Activated naive CD8-positive, alpha-beta T cell treated with anti-CD3 and anti-CD28 coated beads for 36 hours (primary cell): Measurements from ENCODE around the gene SLFN5. TPM values are rescaled to one million over a fixed set of nuclear protein-coding genes. Genes with fewer than 3 reads are reported as not detected.
"Not testable (repeated sequence)": the region's sequence is repeated elsewhere in the genome, so short reads cannot be mapped to it uniquely, and the experiment has no call there.

Experiments used
- DNase-seq: peaks from one replicate; pipeline ENCODE4 v3.0.0; 2021
- H3K27ac Mint-ChIP-seq: one replicate; pipeline ENCODE4 v1.8.0; 2022; ENCODE audit warnings: mild to moderate bottlenecking, moderate library complexity, mixed read lengths
- H3K27me3 Mint-ChIP-seq: one replicate; pipeline ENCODE4 v1.8.0; 2022; ENCODE audit warnings: mild to moderate bottlenecking, mixed read lengths
- H3K36me3 Mint-ChIP-seq: one replicate; pipeline ENCODE4 v1.8.0; 2021; ENCODE audit warnings: mild to moderate bottlenecking, mixed read lengths
- H3K4me1 Mint-ChIP-seq: one replicate; pipeline ENCODE4 v1.8.0; 2021; ENCODE audit warnings: mixed read lengths
- H3K4me3 Mint-ChIP-seq: one replicate; pipeline ENCODE4 v1.8.0; 2022; ENCODE audit warnings: mild to moderate bottlenecking, moderate library complexity, mixed read lengths
- H3K9me3 Mint-ChIP-seq: one replicate; pipeline ENCODE4 v1.8.0; 2022; ENCODE audit warnings: mixed read lengths
- total RNA-seq, 2 experiments: library from RNA; stranded (reverse); gene quantifications; one replicate each; pipeline ENCODE4 v1.2.3, GENCODE V29; 2021

SLFN5 gene
- total RNA-seq, 2 experiments from 2014 or later, result 33.9 to 37.9 TPM

DNA sequence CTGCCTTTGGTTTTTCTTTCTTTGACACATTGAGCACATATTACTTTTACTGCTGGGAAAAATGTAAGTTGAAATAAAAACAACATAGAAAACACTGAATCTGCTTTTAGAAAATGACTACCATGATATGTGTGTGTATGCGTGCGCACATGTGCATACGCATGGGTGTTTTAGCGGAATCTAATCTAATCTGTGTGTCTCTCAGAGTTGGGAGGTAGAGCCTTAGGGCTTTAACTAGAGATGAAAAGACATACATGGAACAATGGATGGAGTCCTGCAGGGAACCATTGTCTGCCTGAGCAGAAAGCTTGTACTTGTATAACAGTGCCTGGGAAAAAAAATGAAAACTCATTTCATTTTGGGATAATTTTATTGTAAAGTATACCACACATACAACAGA, 12.4 kb downstream of the SLFN5 start:
- peaks cover 52% of the 10 kb centered on the region for H3K36me3 Mint-ChIP-seq
- H3K4me1 Mint-ChIP-seq, result peaks cover 81% of the 10 kb centered on the region
- peak overlapping the region; percentile 63 for H3K27ac Mint-ChIP-seq
- no peak overlapping the region for H3K4me3 Mint-ChIP-seq
- peaks cover 3% of the 10 kb centered on the region for H3K9me3 Mint-ChIP-seq
- DNase-seq, result no peak
- no peaks in the 10 kb centered on the region for H3K27me3 Mint-ChIP-seq

DNA sequence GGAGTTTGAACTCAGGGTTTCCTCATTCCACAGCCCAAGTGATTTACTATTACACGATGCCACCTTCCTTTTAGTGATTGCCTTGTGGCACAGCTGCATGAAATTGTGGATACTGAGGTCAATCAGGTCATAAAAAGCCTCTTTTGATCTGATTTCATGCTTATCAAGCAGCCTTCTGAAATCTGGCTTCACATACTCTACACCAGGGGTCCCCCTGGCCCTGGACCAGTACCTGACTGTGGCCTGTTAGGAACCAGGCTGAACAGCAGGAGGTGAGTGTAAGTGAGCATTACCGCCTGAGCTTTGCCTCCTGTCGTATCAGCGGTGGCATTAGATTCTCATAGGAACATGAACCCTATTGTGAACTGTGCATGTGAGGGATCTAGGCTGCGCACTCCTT, 13.8 kb downstream of the SLFN5 start:
- Mint-ChIP-seq H3K4me3 (no peak overlapping the region), H3K36me3 (peaks cover 49% of the 10 kb centered on the region), H3K27me3 (no peaks in the 10 kb centered on the region), H3K27ac (peak overlapping the region; percentile 77), H3K4me1 (peaks cover 78% of the 10 kb centered on the region), H3K9me3 (peaks cover 3% of the 10 kb centered on the region)
- no peak for DNase-seq

DNA sequence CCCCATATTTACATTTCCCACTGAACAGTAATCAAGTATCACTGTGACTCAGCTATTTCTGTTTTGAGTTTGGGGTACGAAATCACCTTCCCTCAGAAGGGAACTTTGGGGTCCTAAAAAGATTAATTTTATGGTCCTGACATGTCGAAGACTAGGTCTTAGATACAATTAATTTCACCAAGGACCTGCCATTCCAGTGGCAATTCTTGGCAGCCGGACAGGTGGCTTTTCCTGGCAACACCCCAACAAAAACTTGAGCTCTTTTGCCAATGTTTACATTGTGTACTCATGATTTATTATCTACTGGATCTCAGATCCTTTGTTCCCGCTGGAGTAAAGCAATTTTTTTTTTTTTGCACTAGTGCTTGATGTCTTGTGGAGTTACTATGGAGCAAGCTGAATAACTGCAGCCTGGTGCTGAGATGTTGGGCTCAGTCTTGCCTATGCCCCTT, 14.4 kb downstream of the SLFN5 start:
- H3K27ac Mint-ChIP-seq, result peak overlapping the region; percentile 77
- H3K27me3 Mint-ChIP-seq, result no peaks in the 10 kb centered on the region
- peaks cover 3% of the 10 kb centered on the region for H3K9me3 Mint-ChIP-seq
- H3K4me3 Mint-ChIP-seq, result no peak overlapping the region
- peaks cover 75% of the 10 kb centered on the region for H3K4me1 Mint-ChIP-seq
- H3K36me3 Mint-ChIP-seq, result peaks cover 49% of the 10 kb centered on the region
- no peak for DNase-seq

DNA sequence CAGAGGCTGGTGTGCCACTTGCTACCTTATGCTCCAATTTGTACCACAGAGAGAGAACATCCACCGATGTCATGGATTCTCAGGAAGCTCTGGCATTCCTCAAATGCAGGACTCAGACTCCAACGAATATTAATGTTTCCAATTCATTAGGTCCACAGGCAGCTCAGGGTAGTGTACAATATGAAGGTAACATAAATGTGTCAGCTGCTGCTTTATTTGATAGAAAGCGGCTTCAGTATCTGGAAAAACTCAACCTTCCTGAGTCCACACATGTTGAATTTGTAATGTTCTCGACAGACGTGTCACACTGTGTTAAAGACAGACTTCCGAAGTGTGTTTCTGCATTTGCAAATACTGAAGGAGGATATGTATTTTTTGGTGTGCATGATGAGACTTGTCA, 16.1 kb downstream of the SLFN5 start:
- Mint-ChIP-seq H3K36me3 (peaks cover 57% of the 10 kb centered on the region), H3K4me3 (no peak overlapping the region), H3K27me3 (no peaks in the 10 kb centered on the region), H3K4me1 (peaks cover 66% of the 10 kb centered on the region), H3K9me3 (peaks cover 3% of the 10 kb centered on the region), H3K27ac (no peak overlapping the region)
- no peak for DNase-seq

DNA sequence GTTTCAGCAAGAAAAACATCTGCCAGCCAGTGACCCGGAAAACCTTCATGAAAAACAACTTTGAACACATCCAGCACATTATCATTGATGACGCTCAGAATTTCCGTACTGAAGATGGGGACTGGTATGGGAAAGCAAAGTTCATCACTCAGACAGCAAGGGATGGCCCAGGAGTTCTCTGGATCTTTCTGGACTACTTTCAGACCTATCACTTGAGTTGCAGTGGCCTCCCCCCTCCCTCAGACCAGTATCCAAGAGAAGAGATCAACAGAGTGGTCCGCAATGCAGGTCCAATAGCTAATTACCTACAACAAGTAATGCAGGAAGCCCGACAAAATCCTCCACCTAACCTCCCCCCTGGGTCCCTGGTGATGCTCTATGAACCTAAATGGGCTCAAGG, 22.2 kb downstream of the SLFN5 start:
- Mint-ChIP-seq H3K9me3 (peaks cover 2% of the 10 kb centered on the region), H3K4me1 (peaks cover 63% of the 10 kb centered on the region), H3K4me3 (no peak overlapping the region), H3K27ac (peak overlapping the region; percentile 45), H3K27me3 (no peaks in the 10 kb centered on the region), H3K36me3 (peaks cover 49% of the 10 kb centered on the region)
- DNase-seq, result no peak

DNA sequence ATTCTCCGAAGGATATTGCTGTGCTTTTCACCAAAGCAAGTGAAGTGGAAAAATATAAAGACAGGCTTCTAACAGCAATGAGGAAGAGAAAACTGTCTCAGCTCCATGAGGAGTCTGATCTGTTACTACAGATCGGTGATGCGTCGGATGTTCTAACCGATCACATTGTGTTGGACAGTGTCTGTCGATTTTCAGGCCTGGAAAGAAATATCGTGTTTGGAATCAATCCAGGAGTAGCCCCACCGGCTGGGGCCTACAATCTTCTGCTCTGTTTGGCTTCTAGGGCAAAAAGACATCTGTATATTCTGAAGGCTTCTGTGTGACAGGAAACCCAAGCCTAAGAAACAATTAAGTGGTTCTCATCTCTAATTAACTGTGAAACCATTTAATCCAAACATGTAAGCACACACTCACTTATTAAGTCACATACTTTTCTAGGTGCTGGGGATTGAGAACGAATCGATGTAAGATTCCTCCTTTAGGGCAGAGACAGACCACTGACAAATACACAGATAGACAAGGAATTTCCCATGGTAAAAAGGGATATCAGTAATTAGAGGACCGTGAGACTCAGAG, 22.8 kb downstream of the SLFN5 start:
- Mint-ChIP-seq H3K27me3 (no peaks in the 10 kb centered on the region), H3K36me3 (peaks cover 49% of the 10 kb centered on the region), H3K27ac (peak overlapping the region; percentile 83), H3K4me1 (peaks cover 67% of the 10 kb centered on the region), H3K9me3 (peaks cover 3% of the 10 kb centered on the region), H3K4me3 (peak overlapping the region; percentile 22)
- DNase-seq, result no peak

DNA sequence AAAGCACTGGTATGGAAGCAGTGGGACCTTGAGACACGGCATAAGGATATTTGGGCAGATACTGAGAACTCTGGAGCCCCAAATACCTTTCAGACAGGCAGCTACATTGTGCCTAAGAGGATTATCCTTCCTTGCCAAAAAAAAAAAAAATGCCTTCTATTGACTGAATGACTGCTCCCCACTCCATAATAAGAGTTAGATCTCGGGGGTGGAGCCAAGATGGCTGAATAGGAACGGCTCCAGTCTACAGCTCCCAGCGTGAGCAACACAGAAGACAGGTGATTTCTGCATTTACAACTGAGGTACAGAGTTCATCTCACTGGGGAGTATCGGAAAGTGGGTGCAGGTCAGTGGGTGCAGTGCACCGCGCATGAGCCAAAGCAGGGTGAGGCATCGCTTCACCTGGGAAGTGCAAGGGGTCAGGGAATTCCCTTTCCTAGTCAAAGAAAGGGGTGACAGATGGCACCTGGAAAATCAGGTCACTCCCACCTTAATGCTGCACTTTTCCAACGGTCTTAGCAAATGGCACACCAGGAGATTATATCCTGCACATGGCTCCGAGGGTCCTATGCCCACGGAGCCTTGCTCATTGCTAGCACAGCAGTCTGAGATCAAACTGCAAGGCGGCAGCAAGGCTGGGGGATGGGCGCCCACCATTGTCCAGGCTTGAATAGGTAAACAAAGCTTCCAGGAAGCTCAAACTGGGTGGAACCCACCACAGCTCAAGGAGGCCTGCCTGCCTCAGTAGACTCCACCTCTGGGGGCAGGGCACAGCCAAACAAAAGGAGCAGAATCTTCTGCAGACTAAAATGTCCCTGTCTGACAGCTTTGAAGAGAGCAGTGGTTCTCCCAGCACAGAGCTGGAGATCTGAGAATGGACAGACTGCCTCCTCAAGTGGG, 31.5 kb downstream of the SLFN5 start:
- DNase-seq, H3K27ac Mint-ChIP-seq, H3K4me3 Mint-ChIP-seq, H3K27me3 Mint-ChIP-seq: not testable (repeated sequence)
- Mint-ChIP-seq H3K9me3 (peaks cover 13% of the 10 kb centered on the region), H3K36me3 (peaks cover 26% of the 10 kb centered on the region), H3K4me1 (peaks cover 44% of the 10 kb centered on the region)

DNA sequence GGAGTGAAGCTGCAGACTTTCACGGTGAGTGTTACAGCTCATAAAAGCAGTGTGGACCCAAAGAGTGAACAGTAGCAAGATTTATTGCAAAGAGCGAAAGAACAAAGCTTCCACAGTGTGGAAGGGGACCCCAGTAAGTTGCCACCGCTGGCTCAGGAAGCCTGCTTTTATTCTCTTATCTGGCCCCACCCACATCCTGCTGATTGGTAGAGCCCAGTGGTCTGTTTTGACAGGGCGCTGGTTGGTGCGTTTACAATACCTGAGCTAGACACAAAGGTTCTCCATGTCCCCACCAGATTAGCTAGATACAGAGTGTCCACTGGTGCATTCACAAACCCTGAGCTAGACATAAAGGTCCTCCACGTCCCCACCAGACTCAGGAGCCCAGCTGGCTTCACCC, 35.6 kb downstream of the SLFN5 start:
- Mint-ChIP-seq H3K36me3 (peaks cover 14% of the 10 kb centered on the region), H3K9me3 (peaks cover 12% of the 10 kb centered on the region), H3K4me1 (peaks cover 24% of the 10 kb centered on the region)
- H3K4me3 Mint-ChIP-seq, H3K27me3 Mint-ChIP-seq, H3K27ac Mint-ChIP-seq, DNase-seq: not testable (repeated sequence)

DNA sequence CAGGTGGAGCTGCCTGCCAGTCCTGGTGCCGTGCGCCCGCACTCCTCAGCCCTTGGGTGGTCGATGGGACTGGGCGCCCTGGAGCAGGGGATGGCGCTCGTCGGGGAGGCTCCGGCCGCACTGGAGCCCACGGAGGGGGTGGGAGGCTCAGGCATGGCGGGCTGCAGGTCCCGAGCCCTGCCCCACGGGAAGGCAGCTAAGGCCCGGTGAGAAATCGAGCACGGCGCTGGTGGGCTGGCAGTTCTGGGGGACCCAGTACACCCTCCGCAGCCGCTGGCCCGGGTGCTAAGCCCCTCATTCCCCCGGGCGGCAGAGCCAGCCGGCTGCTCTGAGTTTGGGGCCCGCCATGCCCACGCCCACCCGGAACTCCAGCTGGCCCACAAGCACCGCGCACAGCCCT, 36.0 kb downstream of the SLFN5 start:
- H3K36me3 Mint-ChIP-seq, result peaks cover 14% of the 10 kb centered on the region
- H3K27ac Mint-ChIP-seq, H3K27me3 Mint-ChIP-seq: not testable (repeated sequence)

DNA sequence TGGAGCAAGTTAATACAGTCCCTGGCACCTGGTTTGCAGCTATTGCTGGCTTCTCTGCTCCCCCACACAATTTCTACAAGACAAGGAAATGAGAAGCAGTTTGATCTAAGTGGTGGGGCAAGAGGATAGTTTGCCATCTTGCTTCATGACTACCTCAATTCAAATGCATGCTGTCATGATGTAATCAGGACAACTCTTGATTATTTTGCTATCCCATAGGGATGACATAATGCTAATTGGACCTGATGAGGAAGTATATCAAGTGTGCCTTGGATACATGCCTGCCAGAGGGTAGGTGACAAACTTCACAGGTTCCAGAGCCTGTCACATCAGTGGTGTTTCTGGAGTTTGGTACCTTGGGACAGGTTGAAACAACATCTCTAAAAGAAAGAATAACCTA, 40.9 kb downstream of the SLFN5 start:
- Mint-ChIP-seq H3K27ac (no peak overlapping the region), H3K4me1 (peaks cover 22% of the 10 kb centered on the region), H3K27me3 (no peaks in the 10 kb centered on the region), H3K4me3 (no peak overlapping the region), H3K9me3 (peaks cover 7% of the 10 kb centered on the region), H3K36me3 (peaks cover 2% of the 10 kb centered on the region)
- no peak for DNase-seq

More for the DNA sequence above, 36.0 kb downstream of the SLFN5 start:
- Mint-ChIP-seq H3K4me1 (peaks cover 22% of the 10 kb centered on the region), H3K9me3 (peaks cover 12% of the 10 kb centered on the region)
- not testable (repeated sequence) for H3K4me3 Mint-ChIP-seq, DNase-seq

DNA sequence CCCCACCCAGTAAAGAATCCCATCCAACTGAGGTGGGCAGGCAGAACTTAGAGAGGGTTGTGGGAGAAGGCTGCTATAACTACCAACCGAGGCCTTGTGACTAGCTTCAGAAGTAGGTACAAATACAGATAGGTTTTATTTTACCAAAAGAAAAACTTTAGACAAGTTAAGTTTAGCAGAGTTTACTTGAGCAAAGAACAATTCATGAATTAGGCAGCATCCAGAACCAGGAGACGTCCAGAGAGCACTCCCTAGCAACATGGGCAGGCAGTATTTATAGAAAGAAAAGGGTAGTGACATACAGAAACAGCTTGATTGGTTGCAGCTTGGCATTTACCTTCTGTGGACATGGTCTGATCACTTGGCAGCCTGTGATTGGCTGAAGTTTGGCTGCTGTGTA, 42.1 kb downstream of the SLFN5 start:
- Mint-ChIP-seq H3K27me3 (no peaks in the 10 kb centered on the region), H3K36me3 (peaks cover 2% of the 10 kb centered on the region), H3K9me3 (peaks cover 14% of the 10 kb centered on the region), H3K4me1 (peaks cover 32% of the 10 kb centered on the region), H3K4me3 (no peak overlapping the region), H3K27ac (no peak overlapping the region)
- no peak for DNase-seq

DNA sequence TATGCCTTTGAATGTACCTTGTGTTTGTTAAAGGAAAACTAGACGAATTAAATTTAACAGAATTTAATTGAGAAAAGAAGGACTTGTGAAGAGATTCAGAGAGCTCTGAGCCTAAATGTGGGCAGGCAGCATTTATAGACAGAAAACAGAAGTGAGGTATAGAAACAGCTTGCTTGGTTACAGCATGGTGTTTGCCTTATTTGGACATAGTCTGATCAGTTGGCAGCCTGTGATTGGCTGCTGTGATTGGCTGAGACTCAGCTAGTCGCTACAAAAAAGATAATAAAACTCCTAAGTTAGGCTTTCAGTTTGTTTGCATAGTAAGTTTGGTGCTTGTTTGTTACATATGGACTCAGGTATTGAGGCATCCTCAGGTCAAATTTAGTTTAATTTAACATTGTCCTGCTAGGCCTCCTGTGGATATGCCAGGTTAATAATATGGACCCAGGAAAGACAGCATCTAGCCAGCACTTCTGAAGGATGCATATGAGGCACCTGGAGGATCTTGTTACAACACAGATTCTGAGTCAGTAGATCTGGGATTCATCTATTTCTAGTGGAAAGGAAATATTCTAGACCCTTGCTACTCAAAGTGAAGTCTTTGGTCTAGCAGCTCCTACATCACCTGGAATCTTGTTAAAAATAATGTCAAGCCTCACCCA, 43.4 kb downstream of the SLFN5 start:
- DNase-seq, result no peak
- Mint-ChIP-seq H3K9me3 (peaks cover 14% of the 10 kb centered on the region), H3K4me3 (no peak overlapping the region), H3K27me3 (no peaks in the 10 kb centered on the region), H3K27ac (peak overlapping the region; percentile 11), H3K36me3 (no peaks in the 10 kb centered on the region), H3K4me1 (peaks cover 35% of the 10 kb centered on the region)

DNA sequence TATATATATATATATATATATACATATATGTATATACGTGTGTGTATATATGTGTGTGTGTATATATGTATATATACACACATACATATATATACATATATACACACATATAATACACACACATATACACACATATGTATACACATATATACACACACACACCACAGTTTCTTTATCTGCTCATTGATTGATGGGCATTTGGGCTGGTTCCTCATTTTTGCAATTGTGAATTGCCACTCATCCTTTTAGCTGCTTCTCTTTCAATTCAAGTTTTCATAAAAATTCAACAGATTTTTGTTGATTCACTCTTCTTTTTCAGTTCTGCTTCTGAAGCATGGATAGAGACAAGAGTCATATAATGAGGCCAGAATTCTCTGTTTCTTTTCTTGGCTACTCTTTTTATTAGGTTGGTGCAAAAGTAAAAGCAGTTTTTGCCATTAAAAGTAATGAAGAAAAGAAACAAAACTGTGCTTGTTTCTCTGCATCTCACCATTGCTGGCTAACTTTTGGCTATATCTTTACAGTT, 44.5 kb downstream of the SLFN5 start:
- H3K9me3 Mint-ChIP-seq, result peaks cover 14% of the 10 kb centered on the region
- no peak overlapping the region for H3K27ac Mint-ChIP-seq
- no peaks in the 10 kb centered on the region for H3K27me3 Mint-ChIP-seq
- no peak overlapping the region for H3K4me3 Mint-ChIP-seq
- no peaks in the 10 kb centered on the region for H3K36me3 Mint-ChIP-seq
- peaks cover 35% of the 10 kb centered on the region for H3K4me1 Mint-ChIP-seq
- DNase-seq, result no peak

DNA sequence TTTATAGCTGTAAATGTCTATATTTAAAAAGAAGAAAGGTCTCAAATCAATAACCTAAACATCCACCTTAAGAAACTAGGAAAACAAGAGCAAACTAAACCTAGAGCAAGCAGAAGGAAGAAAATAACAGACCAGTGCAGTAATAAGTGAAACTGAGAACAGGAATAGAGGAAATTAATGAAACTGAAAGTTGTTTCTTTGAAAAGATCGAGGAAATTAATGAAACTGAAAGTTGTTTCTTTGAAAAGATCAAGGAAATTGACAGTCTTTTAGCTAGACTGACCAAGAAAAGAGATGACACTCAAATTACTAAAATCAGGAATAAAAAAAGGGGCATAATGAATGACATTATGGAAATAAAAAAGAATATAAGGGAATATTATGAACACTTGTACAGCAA, 46.4 kb downstream of the SLFN5 start:
- Mint-ChIP-seq H3K36me3 (no peaks in the 10 kb centered on the region), H3K27me3 (no peaks in the 10 kb centered on the region), H3K4me3 (peak overlapping the region; percentile 18), H3K27ac (no peak overlapping the region), H3K9me3 (peaks cover 14% of the 10 kb centered on the region), H3K4me1 (peaks cover 35% of the 10 kb centered on the region)
- no peak for DNase-seq

DNA sequence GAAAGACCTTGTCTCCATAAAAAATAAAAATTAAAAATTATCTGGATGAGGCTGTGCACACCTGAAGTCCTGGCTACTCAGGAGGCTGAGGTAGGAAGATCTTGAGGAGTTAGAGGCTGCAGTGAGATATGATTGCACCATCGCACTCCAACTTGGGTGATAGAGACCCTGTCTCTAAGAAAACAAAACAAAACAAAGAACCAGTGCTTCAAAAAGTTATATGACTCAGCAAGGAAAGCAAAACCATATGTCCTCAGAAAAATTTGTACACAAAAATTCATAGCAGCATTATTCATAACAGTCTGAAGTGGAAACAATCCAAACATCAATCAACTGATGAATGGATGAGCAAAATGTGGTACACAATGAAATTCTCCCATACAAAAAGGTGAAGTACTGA, 48.9 kb downstream of the SLFN5 start:
- Mint-ChIP-seq H3K4me3 (no peak overlapping the region), H3K4me1 (peaks cover 25% of the 10 kb centered on the region), H3K27me3 (no peaks in the 10 kb centered on the region), H3K27ac (no peak overlapping the region), H3K36me3 (no peaks in the 10 kb centered on the region), H3K9me3 (peaks cover 12% of the 10 kb centered on the region)
- no peak for DNase-seq
